ENCODE measurements around the gene ABTB1. TPM values are rescaled to one million over a fixed set of nuclear protein-coding genes. Genes with fewer than 3 reads are reported as not detected.

ABTB1 gene
- total and polyA plus RNA-seq, 4 donors: 9.7 to 14.1 (median 10.9) TPM

DNA sequence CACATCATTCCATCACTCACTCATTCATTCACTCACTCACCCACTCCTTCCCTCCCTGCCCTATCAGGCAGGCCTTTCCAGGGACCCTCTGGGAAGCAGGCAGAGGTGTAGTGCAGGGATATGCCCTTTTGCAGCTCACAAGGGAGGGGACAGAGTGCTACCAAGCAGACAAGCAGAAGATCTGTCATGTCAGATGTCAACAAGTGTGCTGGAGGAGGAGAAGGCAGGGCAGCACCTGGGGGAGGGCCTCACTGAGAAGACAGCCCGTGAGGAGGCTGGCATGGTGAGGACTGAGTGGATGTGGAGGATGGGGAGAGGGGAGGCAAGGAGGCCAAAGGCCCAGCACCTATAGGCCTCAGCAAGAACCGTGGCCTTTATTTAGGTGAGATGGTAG is 15.3 kb downstream of the ABTB1 start:
- no peak overlapping the region for H3K27ac ChIP-seq (ENCODE audit: low read depth in 1 of 2, low read length in 2 of 2)
- no peak overlapping the region for H3K9ac ChIP-seq (ENCODE audit: low read depth in 1 of 2, low read length in 2 of 2)
- H3K4me1 ChIP-seq (ENCODE audit: control insufficient read depth in 4 of 4, insufficient read depth in 4 of 4, low read length in 3 of 4): no peaks in the 10 kb centered on the region
- H3K4me3 ChIP-seq (ENCODE audit: low read depth in 1 of 3, low read length in 3 of 3): no peak overlapping the region
- TF ChIP-seq RXRA (IDR thresholded peaks at IDR 0.05): no peak
- no peak for TF ChIP-seq TAF1 (conservative IDR thresholded peaks at IDR 0.05)
- TF ChIP-seq EGR1 (IDR thresholded peaks at IDR 0.05; ENCODE audit: low read depth in 2 of 2): no peak
- TF ChIP-seq FOXA1 (IDR thresholded peaks at IDR 0.05): no peak
- TF ChIP-seq, protein P1, sequence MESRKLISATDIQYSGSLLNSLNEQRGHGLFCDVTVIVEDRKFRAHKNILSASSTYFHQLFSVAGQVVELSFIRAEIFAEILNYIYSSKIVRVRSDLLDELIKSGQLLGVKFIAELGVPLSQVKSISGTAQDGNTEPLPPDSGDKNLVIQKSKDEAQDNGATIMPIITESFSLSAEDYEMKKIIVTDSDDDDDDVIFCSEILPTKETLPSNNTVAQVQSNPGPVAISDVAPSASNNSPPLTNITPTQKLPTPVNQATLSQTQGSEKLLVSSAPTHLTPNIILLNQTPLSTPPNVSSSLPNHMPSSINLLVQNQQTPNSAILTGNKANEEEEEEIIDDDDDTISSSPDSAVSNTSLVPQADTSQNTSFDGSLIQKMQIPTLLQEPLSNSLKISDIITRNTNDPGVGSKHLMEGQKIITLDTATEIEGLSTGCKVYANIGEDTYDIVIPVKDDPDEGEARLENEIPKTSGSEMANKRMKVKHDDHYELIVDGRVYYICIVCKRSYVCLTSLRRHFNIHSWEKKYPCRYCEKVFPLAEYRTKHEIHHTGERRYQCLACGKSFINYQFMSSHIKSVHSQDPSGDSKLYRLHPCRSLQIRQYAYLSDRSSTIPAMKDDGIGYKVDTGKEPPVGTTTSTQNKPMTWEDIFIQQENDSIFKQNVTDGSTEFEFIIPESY (IDR thresholded peaks at IDR 0.05): no peak
- TF ChIP-seq, protein P2, sequence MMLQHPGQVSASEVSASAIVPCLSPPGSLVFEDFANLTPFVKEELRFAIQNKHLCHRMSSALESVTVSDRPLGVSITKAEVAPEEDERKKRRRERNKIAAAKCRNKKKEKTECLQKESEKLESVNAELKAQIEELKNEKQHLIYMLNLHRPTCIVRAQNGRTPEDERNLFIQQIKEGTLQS (IDR thresholded peaks at IDR 0.05): no peak
- TF ChIP-seq, protein P3, sequence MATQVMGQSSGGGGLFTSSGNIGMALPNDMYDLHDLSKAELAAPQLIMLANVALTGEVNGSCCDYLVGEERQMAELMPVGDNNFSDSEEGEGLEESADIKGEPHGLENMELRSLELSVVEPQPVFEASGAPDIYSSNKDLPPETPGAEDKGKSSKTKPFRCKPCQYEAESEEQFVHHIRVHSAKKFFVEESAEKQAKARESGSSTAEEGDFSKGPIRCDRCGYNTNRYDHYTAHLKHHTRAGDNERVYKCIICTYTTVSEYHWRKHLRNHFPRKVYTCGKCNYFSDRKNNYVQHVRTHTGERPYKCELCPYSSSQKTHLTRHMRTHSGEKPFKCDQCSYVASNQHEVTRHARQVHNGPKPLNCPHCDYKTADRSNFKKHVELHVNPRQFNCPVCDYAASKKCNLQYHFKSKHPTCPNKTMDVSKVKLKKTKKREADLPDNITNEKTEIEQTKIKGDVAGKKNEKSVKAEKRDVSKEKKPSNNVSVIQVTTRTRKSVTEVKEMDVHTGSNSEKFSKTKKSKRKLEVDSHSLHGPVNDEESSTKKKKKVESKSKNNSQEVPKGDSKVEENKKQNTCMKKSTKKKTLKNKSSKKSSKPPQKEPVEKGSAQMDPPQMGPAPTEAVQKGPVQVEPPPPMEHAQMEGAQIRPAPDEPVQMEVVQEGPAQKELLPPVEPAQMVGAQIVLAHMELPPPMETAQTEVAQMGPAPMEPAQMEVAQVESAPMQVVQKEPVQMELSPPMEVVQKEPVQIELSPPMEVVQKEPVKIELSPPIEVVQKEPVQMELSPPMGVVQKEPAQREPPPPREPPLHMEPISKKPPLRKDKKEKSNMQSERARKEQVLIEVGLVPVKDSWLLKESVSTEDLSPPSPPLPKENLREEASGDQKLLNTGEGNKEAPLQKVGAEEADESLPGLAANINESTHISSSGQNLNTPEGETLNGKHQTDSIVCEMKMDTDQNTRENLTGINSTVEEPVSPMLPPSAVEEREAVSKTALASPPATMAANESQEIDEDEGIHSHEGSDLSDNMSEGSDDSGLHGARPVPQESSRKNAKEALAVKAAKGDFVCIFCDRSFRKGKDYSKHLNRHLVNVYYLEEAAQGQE (IDR thresholded peaks at IDR 0.05): no peak
- no peak for TF ChIP-seq SP1 (IDR thresholded peaks at IDR 0.05)
- TF ChIP-seq RAD21 (IDR thresholded peaks at IDR 0.05): no peak
- TF ChIP-seq FOXA2 (IDR thresholded peaks at IDR 0.05): no peak
- TF ChIP-seq, protein P4, sequence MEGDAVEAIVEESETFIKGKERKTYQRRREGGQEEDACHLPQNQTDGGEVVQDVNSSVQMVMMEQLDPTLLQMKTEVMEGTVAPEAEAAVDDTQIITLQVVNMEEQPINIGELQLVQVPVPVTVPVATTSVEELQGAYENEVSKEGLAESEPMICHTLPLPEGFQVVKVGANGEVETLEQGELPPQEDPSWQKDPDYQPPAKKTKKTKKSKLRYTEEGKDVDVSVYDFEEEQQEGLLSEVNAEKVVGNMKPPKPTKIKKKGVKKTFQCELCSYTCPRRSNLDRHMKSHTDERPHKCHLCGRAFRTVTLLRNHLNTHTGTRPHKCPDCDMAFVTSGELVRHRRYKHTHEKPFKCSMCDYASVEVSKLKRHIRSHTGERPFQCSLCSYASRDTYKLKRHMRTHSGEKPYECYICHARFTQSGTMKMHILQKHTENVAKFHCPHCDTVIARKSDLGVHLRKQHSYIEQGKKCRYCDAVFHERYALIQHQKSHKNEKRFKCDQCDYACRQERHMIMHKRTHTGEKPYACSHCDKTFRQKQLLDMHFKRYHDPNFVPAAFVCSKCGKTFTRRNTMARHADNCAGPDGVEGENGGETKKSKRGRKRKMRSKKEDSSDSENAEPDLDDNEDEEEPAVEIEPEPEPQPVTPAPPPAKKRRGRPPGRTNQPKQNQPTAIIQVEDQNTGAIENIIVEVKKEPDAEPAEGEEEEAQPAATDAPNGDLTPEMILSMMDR (IDR thresholded peaks at IDR 0.05; ENCODE audit: low read depth, low read length, missing input control): no peak
- WGBS: 80% methylated on average over 2 of the region's 2 CpGs
- DNase-seq (ENCODE audit: low spot score): no peak
- H3K36me3 ChIP-seq (ENCODE audit: control insufficient read depth in 4 of 4, insufficient read depth in 3 of 4, low read depth in 1 of 4, low read length in 3 of 4): peaks cover 0 to 14% (median 10%) of the 10 kb centered on the region in 4 donors
- no peaks in the 10 kb centered on the region for H3K9me3 ChIP-seq (ENCODE audit: control insufficient read depth in 4 of 4, low read length in 3 of 4)
- H3K27me3 ChIP-seq (ENCODE audit: control insufficient read depth in 4 of 4, insufficient read depth in 4 of 4, low read length in 3 of 4): no peaks in the 10 kb centered on the region

DNA sequence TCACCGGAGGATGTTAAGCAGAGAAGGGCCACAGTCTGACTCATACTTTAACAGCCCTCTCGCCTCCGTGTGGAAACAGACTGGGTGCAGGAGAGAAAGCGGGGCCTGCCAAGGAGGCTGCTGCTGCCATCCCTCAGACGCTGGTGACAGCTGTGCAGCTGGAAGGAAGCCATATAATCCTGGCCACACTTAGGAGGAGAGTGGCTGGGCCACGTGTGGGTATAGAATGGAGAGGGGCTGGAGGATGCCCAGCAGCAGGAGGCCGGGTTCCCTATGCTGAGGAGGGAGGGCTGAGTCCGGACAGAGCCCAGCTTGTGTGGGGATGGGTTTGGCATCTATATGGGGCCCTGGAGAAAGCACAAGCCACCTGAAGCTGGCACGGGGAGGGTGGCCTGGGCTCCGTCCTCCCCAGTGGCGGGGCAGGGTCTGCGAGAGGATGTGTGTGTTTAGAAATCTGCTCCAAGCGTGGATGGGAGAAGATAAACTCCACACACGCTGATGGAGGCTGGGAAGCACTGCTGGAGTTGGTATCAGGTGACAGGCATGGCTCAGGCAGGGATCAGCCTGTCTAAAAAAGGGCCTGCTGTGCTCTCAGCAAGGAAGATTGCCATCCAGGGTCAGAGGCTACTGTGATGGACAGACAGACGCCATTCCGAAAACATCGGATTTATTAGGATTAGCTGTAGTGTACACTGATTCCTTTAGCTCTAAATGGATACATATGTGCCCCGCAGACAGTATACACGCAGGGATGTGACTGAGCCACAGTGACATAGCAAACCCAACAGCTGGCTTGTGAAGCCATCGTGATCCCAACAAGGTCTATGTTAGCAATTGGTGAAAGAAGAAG is 15.9 kb downstream of the ABTB1 start:
- Histone ChIP-seq H3K36me3 (ENCODE audit: control insufficient read depth in 4 of 4, insufficient read depth in 3 of 4, low read depth in 1 of 4, low read length in 3 of 4) (peaks cover 2 to 19% (median 12%) of the 10 kb centered on the region in 4 donors), H3K9me3 (ENCODE audit: control insufficient read depth in 4 of 4, low read length in 3 of 4) (no peaks in the 10 kb centered on the region), H3K4me1 (ENCODE audit: control insufficient read depth in 4 of 4, insufficient read depth in 4 of 4, low read length in 3 of 4) (no peaks in the 10 kb centered on the region), H3K4me3 (ENCODE audit: low read depth in 1 of 3, low read length in 3 of 3) (no peak overlapping the region), H3K27ac (ENCODE audit: low read depth in 1 of 2, low read length in 2 of 2) (no peak overlapping the region), H3K27me3 (ENCODE audit: control insufficient read depth in 4 of 4, insufficient read depth in 4 of 4, low read length in 3 of 4) (no peaks in the 10 kb centered on the region), H3K9ac (ENCODE audit: low read depth in 1 of 2, low read length in 2 of 2) (no peak overlapping the region)
- DNase-seq (ENCODE audit: low spot score): no peak
- 87% methylated on average over 20 of the region's 20 CpGs for WGBS
- TF ChIP-seq EGR1 (IDR thresholded peaks at IDR 0.05; ENCODE audit: low read depth in 2 of 2) (no peak), TAF1 (conservative IDR thresholded peaks at IDR 0.05) (no peak), HNF4G (IDR thresholded peaks at IDR 0.05) (no peak), RAD21 (IDR thresholded peaks at IDR 0.05) (no peak), SP1 (IDR thresholded peaks at IDR 0.05) (no peak), GABPA (IDR thresholded peaks at IDR 0.05 in 1 of 2, conservative IDR thresholded peaks at IDR 0.05 in 1 of 2) (no peak), NR2F2 (IDR thresholded peaks at IDR 0.05) (no peak)
- TF ChIP-seq, protein P2 (IDR thresholded peaks at IDR 0.05): no peak
- TF ChIP-seq, protein P5, sequence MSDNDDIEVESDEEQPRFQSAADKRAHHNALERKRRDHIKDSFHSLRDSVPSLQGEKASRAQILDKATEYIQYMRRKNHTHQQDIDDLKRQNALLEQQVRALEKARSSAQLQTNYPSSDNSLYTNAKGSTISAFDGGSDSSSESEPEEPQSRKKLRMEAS (IDR thresholded peaks at IDR 0.05): no peak

Data from liver (tissue), 9 donors.